Lung (tissue), 12 donors: Measurements from ENCODE around the gene NOTCH3. TPM values are rescaled to one million over a fixed set of nuclear protein-coding genes. Genes with fewer than 3 reads are reported as not detected.
A peak's percentile ranks its signal among the peaks of the same experiment; 100 is the strongest.

ENCODE experiments used
- ATAC-seq: fragments of 200-7000 bp; cut with Tn5 transposase; one replicate; pipeline ENCODE4 v1.9.1; 2020; ENCODE audit warnings: moderate number of reproducible peaks; ENCODE audit not compliant: insufficient read depth, low FRiP score
- DNase-seq, 3 donors: peaks; one replicate each; pipeline ENCODE4 v3.0.0-alpha.2; 2013 to 2017
- H3K27ac ChIP-seq, 2 donors: one replicate each; pipeline ENCODE4 v1.5.1; 2013; ENCODE audit warnings: mild to moderate bottlenecking in 2 of 2, moderate library complexity in 2 of 2, control low read depth in 1 of 2, inconsistent platforms in 1 of 2, low read depth in 1 of 2, low read length in 1 of 2
- H3K27me3 ChIP-seq, 3 donors: one replicate each; pipeline ENCODE4 v1.5.1; 2013; ENCODE audit warnings: low read length in 2 of 3; ENCODE audit not compliant: control insufficient read depth in 3 of 3, insufficient read depth in 3 of 3
- H3K36me3 ChIP-seq, 4 donors: one replicate each; pipeline ENCODE4 v1.5.1; 2013; ENCODE audit warnings: low read length in 4 of 4, mild to moderate bottlenecking in 1 of 4, moderate library complexity in 1 of 4; ENCODE audit not compliant: control insufficient read depth in 4 of 4, insufficient read depth in 4 of 4
- H3K4me1 ChIP-seq, 5 donors: one replicate each; pipeline ENCODE4 v1.5.1; 2013; ENCODE audit warnings: low read length in 5 of 5, mild to moderate bottlenecking in 2 of 5, moderate library complexity in 1 of 5; ENCODE audit not compliant: control insufficient read depth in 5 of 5, insufficient read depth in 5 of 5
- H3K4me3 ChIP-seq: one replicate; pipeline ENCODE4 v1.5.1; 2013; ENCODE audit warnings: mild to moderate bottlenecking, control low read depth, moderate library complexity
- H3K9ac ChIP-seq, 2 donors: one replicate each; pipeline ENCODE4 v1.5.1; 2013; ENCODE audit warnings: low read length in 2 of 2, control low read depth in 1 of 2; ENCODE audit not compliant: insufficient read depth in 1 of 2
- H3K9me3 ChIP-seq, 4 donors: one replicate each; pipeline ENCODE4 v1.5.1; 2013; ENCODE audit warnings: low read length in 3 of 4, mild to moderate bottlenecking in 1 of 4, moderate library complexity in 1 of 4; ENCODE audit not compliant: control insufficient read depth in 4 of 4, insufficient read depth in 3 of 4
- CTCF ChIP-seq: IDR thresholded peaks from 2 replicates; pipeline ENCODE4 v1.5.1; 2012; ENCODE audit warnings: mild to moderate bottlenecking; ENCODE audit errors: control extremely low read depth, extremely low read depth
- WGBS, 2 donors: extraction: QIAGEN DNeasy Blood & Tissue Kit; methylation state at CpG; one replicate each; pipeline ENCODE4 v1.1.7; 2013; 5-methylcytosine and 5-hydroxymethylcytosine counted together
- polyA plus RNA-seq, 2 donors: library from polyadenylated mRNA; stranded (reverse); fragments of 200-250 nt; gene quantifications; one replicate each; pipeline ENCODE4 v1.2.1, GENCODE V29; 2013
- total RNA-seq, 2 donors: library from RNA; depleted of rRNA in 1 of 2; stranded (reverse); fragments of >200 nt in 1 of 2; gene quantifications; one replicate each; pipeline ENCODE4 v1.2.1, GENCODE V29; 2014 to 2021
- donor health status: control.
- donor health status: control.
- donor health status: Bipolar disorder and iron deficiency.
- donor health status: healthy.
- donor health status: DM: yes; HTN: yes; CAD: no.

NOTCH3 gene
- total and polyA plus RNA-seq, 4 donors, result 13.1 to 81.7 (median 43.1) TPM

- no peak for ATAC-seq
- H3K4me3 ChIP-seq, result no peak overlapping the region
- DNase-seq, result no peak
- peaks cover under 1 to 17% (median 11%) of the 10 kb centered on the region in 5 donors for H3K4me1 ChIP-seq
- WGBS, 2 donors, result 85 to 88% methylated on average over 7 of the region's 7 CpGs
- H3K27me3 ChIP-seq, result no peaks in the 10 kb centered on the region
- TF ChIP-seq CTCF, result no peak
- peaks cover 5 to 79% (median 39%) of the 10 kb centered on the region in 4 donors for H3K36me3 ChIP-seq
- peak overlapping the region in 1 of 2 donors; percentile 23 for H3K27ac ChIP-seq
- no peaks in the 10 kb centered on the region for H3K9me3 ChIP-seq
- no peak overlapping the region for H3K9ac ChIP-seq
Observed at GRCh38 chr19:15244808-15245207, 44.0 kb upstream of the NOTCH3 start.

- Histone ChIP-seq H3K27me3 (no peaks in the 10 kb centered on the region), H3K27ac (peak overlapping the region in 1 of 2 donors; percentile 13), H3K36me3 (peaks cover 5 to 83% (median 40%) of the 10 kb centered on the region in 4 donors), H3K9ac (no peak overlapping the region), H3K4me3 (no peak overlapping the region), H3K9me3 (peaks cover 0 to 2% (median 0%) of the 10 kb centered on the region in 4 donors), H3K4me1 (peaks cover 0 to 12% (median 6%) of the 10 kb centered on the region in 5 donors)
- 93 to 95% methylated on average over 20 to 24 of the region's 24 CpGs for WGBS, 2 donors
- no peak for DNase-seq
- TF ChIP-seq CTCF, result no peak
- no peak for ATAC-seq
Observed at GRCh38 chr19:15244106-15244803, 43.5 kb upstream of the NOTCH3 start.

GRCh38 chr19:15243236-15243957 lies 42.6 kb upstream of the NOTCH3 start:
- Histone ChIP-seq H3K27ac (no peak overlapping the region), H3K4me1 (peaks cover 0 to 4% (median under 1%) of the 10 kb centered on the region in 5 donors), H3K27me3 (no peaks in the 10 kb centered on the region), H3K9me3 (peaks cover 0 to 2% (median 0%) of the 10 kb centered on the region in 4 donors), H3K4me3 (no peak overlapping the region), H3K9ac (no peak overlapping the region), H3K36me3 (peaks cover 5 to 84% (median 39%) of the 10 kb centered on the region in 4 donors)
- WGBS, 2 donors, result 95 to 96% methylated on average over 17 of the region's 17 CpGs
- TF ChIP-seq CTCF, result no peak
- ATAC-seq (no peak), DNase-seq (no peak)
